Fibroblast of skin of abdomen (primary cell): ENCODE measurements around the gene CRABP1. TPM values are rescaled to one million over a fixed set of nuclear protein-coding genes. Genes with fewer than 3 reads are reported as not detected.

Source experiments
- DNase-seq: peaks from one replicate; pipeline ENCODE4 v3.0.0-alpha.2; 2013
- polyA plus RNA-seq, 2 experiments: library from polyadenylated mRNA; unstranded; fragments of 120-200 nt; gene quantifications; one replicate each; pipeline ENCODE4 v1.2.1, GENCODE V29; 2013; ENCODE audit not compliant: insufficient read length in 2 of 2

Gene CRABP1
- not detected for polyA plus RNA-seq (2013, experiment 1 of 2; ENCODE audit: insufficient read length)
- 0.24 TPM for polyA plus RNA-seq (2013, experiment 2 of 2; ENCODE audit: insufficient read length)

DNA sequence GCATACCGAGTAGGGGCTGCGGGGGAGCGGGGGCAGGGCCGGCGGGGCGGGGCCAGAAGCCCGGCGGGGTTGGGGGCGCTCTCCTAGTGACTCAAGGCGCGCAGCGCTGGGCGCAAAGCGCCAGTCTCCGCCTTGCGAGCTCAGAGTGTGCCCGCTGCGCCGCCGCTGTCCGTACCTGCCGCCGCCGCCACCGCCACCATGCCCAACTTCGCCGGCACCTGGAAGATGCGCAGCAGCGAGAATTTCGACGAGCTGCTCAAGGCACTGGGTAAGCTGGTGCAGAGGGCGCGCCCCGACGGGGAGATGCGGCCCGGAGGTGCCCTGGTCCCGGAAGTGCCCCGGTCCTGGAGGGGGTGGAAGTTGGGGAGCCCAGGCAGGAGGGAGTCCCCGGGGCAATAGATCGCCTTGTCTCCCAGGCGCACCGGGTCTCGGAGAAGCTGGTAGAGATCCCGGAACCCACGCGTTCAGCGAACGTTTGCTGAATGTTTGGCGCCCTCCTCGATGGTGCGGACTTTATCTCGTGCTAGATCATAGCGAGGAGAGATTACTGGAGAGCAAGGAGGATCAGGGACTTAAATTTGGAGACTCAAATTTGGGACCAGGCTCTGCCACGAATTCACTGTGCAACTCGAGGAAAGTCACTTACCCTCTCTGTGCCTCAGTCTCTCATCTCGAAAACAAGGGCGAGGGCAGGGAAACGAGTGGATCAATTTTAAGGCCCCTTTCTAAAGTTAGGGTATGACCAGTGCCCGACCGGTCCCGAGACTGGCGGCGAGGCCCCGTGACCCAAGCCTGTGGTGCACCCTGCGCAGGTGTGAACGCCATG, at the start of gene CRABP1:
CRABP1 (plus strand) TSS at position 123 of the 826 bp plus-strand sequence; CDS start at position 199, 76 bp downstream.
- no peak for DNase-seq

- DNase-seq, result no peak
These were observed 49.1 kb upstream of the CRABP1 start for GRCh38 chr15:78291052-78291451.

- DNase-seq, result no peak
These were observed 48.5 kb upstream of the CRABP1 start for GRCh38 chr15:78291698-78292097.

DNA sequence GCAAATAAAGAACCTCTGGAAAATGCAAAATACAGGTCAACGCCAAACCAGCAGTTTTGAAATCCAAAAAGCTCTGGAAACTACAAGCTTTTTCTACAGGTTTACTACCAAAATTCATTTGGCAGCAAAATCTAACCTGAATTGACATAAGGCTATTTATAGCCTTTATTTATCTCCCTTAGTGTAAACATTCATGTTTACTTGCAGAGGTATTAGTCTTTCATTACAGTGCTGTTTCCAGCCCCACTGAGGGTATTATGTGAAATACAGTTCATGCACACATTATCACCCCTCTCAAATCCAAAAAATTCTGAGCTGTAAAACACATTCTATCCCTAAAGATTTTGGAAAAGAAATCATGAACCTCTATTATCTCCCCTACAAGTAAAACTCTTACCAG, 47.9 kb upstream of the CRABP1 start:
- no peak for DNase-seq

DNA sequence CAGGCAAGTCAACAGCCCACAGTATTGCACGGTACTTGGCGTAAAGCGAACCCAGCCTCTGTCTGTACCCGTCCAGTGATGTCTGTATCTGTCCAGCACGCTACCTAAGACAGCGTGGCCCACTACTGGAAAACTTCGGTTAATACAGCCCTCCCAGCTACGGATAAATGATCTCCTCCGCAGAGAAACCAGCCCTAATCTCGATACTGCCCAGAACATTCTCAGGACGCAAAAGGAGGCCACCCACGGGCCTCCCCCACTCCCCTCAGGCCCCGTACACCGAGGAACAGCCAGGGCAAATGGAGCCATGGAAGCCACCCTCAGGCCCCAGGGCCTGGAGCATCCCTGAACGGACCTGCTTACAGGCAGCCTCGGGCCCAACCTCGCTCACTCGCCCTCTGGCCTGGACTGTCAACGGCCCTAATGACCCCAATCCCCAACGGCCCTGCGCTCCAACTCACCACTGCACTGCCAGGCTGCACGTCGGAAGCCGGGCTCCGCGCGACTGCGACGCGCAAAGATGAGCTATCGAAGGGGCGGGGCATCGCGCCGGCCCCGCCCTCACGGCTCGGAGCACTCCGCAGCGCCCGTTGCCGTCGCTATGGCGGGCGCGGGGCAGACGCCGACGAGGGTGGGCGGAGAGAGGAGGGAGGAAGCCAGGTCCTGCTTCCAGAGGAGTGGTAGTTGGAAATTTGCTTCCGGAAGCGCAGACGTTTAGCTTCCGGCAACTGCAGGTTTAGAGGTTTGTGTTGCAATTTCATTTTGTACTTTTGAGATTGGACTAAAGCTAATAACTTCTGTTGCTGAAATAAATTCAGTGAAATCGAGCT, 40.8 kb upstream of the CRABP1 start, which contains the start of gene SKIC8:
SKIC8 (minus strand) TSS at position 509 of the 830 bp plus-strand sequence. CDS start 3,923 bp downstream, outside the sequence.
- peak; percentile 94 for DNase-seq

GRCh38 chr15:78301326-78301725, 38.8 kb upstream of the CRABP1 start:
- no peak for DNase-seq

GRCh38 chr15:78301828-78302227, 38.3 kb upstream of the CRABP1 start:
- DNase-seq, result peak; percentile 48

DNA sequence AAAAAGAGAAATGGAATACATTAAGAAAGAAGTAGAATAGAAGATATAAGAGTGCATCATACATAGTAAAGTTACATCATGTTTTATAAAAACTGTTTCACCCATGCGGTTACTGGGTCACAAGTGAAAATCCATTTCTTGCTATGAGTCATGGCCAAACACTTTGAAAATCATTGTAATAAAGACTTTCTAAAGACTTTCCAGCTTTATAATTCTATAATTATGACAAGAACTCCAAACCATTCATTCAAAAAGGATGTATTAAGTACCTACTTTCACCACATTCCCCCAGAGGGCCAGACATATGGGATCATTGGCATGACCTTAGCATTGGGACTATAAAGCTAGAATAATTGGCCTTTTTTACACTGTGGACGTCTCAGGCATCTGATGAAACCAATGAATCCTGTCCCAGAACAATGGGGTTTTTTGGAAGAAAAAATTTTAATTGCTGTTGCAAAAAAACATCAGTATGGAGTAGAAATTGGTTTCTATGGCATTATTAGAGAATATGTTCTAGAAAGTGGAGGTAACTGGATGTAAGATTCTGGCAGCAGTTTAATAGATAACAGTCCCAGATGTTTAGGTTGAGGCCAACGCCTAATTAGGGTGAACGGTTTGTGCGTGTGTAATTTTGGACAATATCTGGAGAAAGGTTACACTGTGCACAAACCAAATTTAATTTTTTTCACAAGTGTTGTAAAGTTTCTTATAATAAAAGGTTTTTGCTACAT, 37.4 kb upstream of the CRABP1 start:
- peak; percentile 97 for DNase-seq

- no peak for DNase-seq
These were observed 35.7 kb upstream of the CRABP1 start for GRCh38 chr15:78304216-78305066.

DNA sequence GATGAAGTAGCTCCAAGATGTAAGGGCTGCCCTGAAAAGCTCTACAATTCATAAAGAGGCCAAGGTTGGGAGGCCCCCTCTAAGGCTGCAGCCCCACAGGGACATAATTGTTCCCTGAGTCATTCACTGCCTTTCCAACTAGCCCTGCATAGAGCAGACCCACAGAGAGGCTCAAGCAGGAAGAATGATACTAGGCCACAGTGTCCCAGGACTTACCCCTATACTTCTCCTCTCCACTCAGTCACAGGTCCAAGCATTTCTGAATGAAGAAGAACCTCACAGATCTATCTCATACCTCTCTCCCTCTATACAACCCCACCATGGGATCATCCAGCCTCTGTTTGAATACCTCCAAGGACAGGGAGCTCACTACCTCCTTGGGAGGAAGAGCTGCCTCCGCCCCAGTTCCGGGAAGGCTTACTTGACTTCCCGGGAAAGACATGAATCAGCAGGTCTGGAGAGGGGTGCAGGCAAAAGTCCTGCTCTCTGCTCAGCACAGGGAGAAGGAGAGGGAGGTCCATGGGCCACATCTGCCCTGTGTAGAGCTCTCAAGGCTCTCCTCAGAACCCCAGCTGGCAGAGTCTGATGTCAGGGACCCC, 33.9 kb upstream of the CRABP1 start:
- DNase-seq, result peak; percentile 91

DNA sequence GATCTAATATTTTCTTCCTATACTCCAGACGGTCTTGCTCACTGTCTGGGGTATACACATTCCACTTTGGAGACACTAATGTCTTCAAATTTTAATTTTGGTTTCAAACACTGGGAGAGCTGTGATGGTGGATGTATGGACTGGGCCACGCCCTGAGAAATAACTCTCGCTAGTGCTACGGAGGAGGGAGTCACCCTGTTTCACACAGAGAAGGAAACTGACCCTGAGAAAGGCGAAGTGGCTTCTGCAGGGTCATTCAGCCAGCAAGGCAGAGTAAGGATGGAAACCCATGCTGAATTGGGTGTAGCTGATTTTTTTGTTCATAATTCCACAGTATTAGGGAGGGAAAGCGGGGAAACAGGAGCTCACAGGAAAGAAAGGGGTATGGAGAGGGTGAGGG, 32.2 kb upstream of the CRABP1 start:
- no peak for DNase-seq

DNA sequence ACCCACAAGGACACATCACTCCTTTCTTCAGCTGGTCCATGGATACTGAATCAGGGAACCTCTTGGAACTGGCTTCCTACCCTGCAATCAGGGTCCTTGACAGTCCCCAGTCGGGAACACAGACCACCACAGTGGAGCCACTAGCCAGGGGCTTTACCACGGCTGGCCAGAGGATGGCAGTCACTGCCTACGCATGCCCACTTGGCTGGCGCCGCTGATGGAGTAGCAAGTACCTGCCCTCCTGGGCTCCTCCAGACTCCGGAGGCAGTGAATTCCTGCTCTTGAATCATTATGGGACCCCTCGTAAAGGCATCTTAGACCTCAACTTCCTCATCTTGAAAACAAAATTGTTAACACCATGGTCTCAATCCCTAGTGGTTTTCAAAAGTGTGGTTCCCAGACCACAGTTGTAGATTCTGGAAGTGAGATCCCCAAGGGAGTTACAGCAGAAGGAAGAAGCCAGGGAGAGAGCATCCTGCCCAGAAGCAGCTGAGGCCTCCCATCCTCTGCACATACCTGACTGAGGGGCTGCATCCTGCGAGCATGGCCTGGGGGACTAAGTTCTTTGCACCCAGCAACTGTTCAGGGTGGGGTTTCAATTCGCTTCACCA, 31.6 kb upstream of the CRABP1 start:
- peak; percentile 70 for DNase-seq

- DNase-seq, result no peak
These were observed 28.9 kb upstream of the CRABP1 start for GRCh38 chr15:78311292-78311691.

GRCh38 chr15:78312536-78312935, 27.6 kb upstream of the CRABP1 start:
- DNase-seq, result no peak

DNA sequence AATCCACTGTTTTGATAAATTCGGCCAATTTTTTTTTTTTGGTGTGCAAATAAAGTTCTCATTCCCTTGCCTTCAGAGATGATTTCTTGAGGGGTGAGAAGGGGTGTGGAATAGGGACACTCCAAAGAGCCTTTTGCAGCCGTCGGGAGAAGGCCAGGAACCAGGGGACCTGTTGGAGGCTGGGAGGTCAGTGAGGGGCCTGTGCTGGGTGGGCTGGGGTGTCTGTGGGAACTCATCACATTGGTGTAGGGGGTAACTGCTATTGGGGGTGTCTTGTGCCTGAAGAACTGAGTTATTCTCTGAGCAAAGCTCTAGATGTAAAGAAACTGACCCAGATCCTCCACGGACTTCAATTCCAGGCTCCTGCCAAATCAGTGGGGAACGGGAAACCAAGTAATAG, 27.2 kb upstream of the CRABP1 start:
- no peak for DNase-seq

DNA sequence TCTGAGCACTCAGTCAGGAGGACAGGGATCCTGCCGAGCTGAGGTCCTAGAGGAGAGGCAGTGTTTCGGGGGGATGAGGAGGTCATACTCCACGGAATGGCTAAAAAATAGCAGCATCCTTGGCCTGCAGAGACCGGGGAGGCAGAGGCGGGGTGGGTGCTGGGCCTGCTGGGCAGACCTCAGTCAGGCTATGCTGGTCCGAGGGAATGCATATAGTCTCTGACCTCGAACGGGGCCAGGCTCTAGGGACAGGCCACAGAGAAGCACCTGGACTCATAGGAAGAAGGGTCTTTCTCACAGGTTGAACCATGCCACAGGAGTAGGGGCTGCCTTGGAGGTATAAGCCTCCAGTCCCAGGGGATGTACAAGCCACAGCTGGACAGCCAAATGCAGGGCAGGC, 26.8 kb upstream of the CRABP1 start:
- no peak for DNase-seq

GRCh38 chr15:78314181-78314581, 26.0 kb upstream of the CRABP1 start:
- no peak for DNase-seq

GRCh38 chr15:78315686-78316282, 24.4 kb upstream of the CRABP1 start:
- DNase-seq, result no peak

GRCh38 chr15:78316283-78317083, 23.7 kb upstream of the CRABP1 start:
- DNase-seq, result no peak
